CD14-positive monocyte (primary cell): ENCODE results near the gene TTLL11. TPM values are rescaled to one million over a fixed set of nuclear protein-coding genes. Genes with fewer than 3 reads are reported as not detected.
A peak's percentile ranks its signal among the peaks of the same experiment; 100 is the strongest.

ENCODE experiments used
- DNase-seq, 3 donors: peaks; one replicate each; pipeline ENCODE4 v3.0.0-alpha.2; 2011 to 2022
- H2AFZ ChIP-seq: 2 replicates; pipeline ENCODE4 v1.6.0; 2012; ENCODE audit warnings: mild to moderate bottlenecking, low read depth, low read length, inconsistent platforms; ENCODE audit not compliant: insufficient read depth, poor library complexity, severe bottlenecking
- H3K27ac ChIP-seq, 2 donors: 1 replicate in 1 of 2; 2 replicates in 1 of 2; pipeline ENCODE4 v1.5.1; 2012 to 2013; ENCODE audit warnings: low read length in 2 of 2, control low read depth in 1 of 2, inconsistent platforms in 1 of 2, low read depth in 1 of 2, mild to moderate bottlenecking in 1 of 2
- H3K27me3 ChIP-seq, 2 donors: one replicate each; pipeline versions ENCODE4 v1.6.0 to v1.6.1; 2011 to 2013; ENCODE audit warnings: low read length in 2 of 2; ENCODE audit not compliant: control insufficient read depth in 2 of 2, insufficient read depth in 2 of 2
- H3K36me3 ChIP-seq, 2 donors: replicated peaks in 1 of 2; 1 replicate in 1 of 2; 2 replicates in 1 of 2; pipeline versions ENCODE4 v1.5.1 to v1.6.1; 2012 to 2013; ENCODE audit warnings: low read length in 2 of 2, control low read depth in 1 of 2, inconsistent platforms in 1 of 2, mild to moderate bottlenecking in 1 of 2; ENCODE audit not compliant: insufficient read depth in 2 of 2, control insufficient read depth in 1 of 2
- H3K4me1 ChIP-seq, 2 donors: 1 replicate in 1 of 2; 2 replicates in 1 of 2; pipeline versions ENCODE4 v1.5.1 to v1.6.1; 2012 to 2013; ENCODE audit warnings: low read length in 2 of 2, control low read depth in 1 of 2, inconsistent platforms in 1 of 2, mild to moderate bottlenecking in 1 of 2, moderate library complexity in 1 of 2; ENCODE audit not compliant: insufficient read depth in 2 of 2, control insufficient read depth in 1 of 2
- H3K4me2 ChIP-seq: replicated peaks from 2 replicates; pipeline ENCODE3; 2012; ENCODE audit warnings: low read length, moderate library complexity, mild to moderate bottlenecking; ENCODE audit not compliant: poor library complexity, severe bottlenecking; ENCODE audit errors: extremely low read depth
- H3K4me3 ChIP-seq, 3 experiments: fragments of 200-600 bp in 1 of 3; sonication (generic) in 1 of 3; replicated peaks in 1 of 3; 1 replicate in 2 of 3; 2 replicates in 1 of 3; pipeline ENCODE4 v1.5.1; 2011 to 2013; ENCODE audit warnings: low read length in 3 of 3, mild to moderate bottlenecking in 3 of 3, control low read depth in 2 of 3, low read depth in 2 of 3, inconsistent platforms in 1 of 3, moderate library complexity in 1 of 3
- H3K79me2 ChIP-seq: 2 replicates; pipeline ENCODE4 v1.6.0; 2012; ENCODE audit warnings: mild to moderate bottlenecking, control low read depth, inconsistent platforms, low read length, moderate library complexity; ENCODE audit not compliant: insufficient read depth
- H3K9ac ChIP-seq: 2 replicates; pipeline ENCODE4 v1.6.0; 2017; ENCODE audit warnings: low read length, mild to moderate bottlenecking; ENCODE audit not compliant: insufficient read depth, poor library complexity, severe bottlenecking
- H3K9me3 ChIP-seq, 2 donors: replicated peaks in 1 of 2; 1 replicate in 1 of 2; 2 replicates in 1 of 2; pipeline versions ENCODE4 v1.5.1 to v1.6.1; 2012 to 2013; ENCODE audit warnings: low read length in 2 of 2, control low read depth in 1 of 2; ENCODE audit not compliant: control insufficient read depth in 1 of 2, insufficient read depth in 1 of 2
- H4K20me1 ChIP-seq: 2 replicates; pipeline ENCODE4 v1.6.0; 2012; ENCODE audit warnings: mild to moderate bottlenecking, low read length, control low read depth, moderate library complexity; ENCODE audit not compliant: insufficient read depth
- H3K27ac Mint-ChIP-seq, 7 donors: one replicate each; pipeline ENCODE4 v1.8.0; 2020; ENCODE audit warnings: mild to moderate bottlenecking in 7 of 7, mixed read lengths in 7 of 7, moderate library complexity in 6 of 7, inconsistent platforms in 2 of 7
- H3K27me3 Mint-ChIP-seq, 3 donors: one replicate each; pipeline ENCODE4 v1.8.0; 2021 to 2022; ENCODE audit warnings: low read depth in 3 of 3, mild to moderate bottlenecking in 3 of 3, mixed read lengths in 3 of 3, moderate library complexity in 3 of 3, inconsistent platforms in 1 of 3
- H3K36me3 Mint-ChIP-seq, 2 donors: one replicate each; pipeline ENCODE4 v1.8.0; 2020; ENCODE audit warnings: mixed read lengths in 2 of 2, inconsistent platforms in 1 of 2, mild to moderate bottlenecking in 1 of 2
- H3K4me1 Mint-ChIP-seq: one replicate; pipeline ENCODE4 v1.8.0; 2020; ENCODE audit warnings: mild to moderate bottlenecking, mixed read lengths
- H3K4me3 Mint-ChIP-seq, 2 donors: one replicate each; pipeline ENCODE4 v1.8.0; 2020; ENCODE audit warnings: mild to moderate bottlenecking in 2 of 2, mixed read lengths in 2 of 2, moderate library complexity in 1 of 2
- H3K9me3 Mint-ChIP-seq, 7 donors: one replicate each; pipeline ENCODE4 v1.8.0; 2020 to 2022; ENCODE audit warnings: mixed read lengths in 7 of 7, mild to moderate bottlenecking in 6 of 7, moderate library complexity in 6 of 7, inconsistent platforms in 2 of 7
- WGBS: methylation state at CpG from one replicate; pipeline ENCODE4 v1.1.5; 2013; ENCODE audit warnings: missing lambda C conversion rate; ENCODE audit not compliant: insufficient coverage; 5-methylcytosine and 5-hydroxymethylcytosine counted together
- intact Hi-C, 2 donors: fragments of 100-400 bp; cut with micrococcal nuclease; formaldehyde crosslinking; loops; one replicate each; pipeline versions ENCODE4 v1.15.0 to v1.15.1; 2023
- polyA plus RNA-seq, 3 donors: library from polyadenylated mRNA; depleted of rRNA in 1 of 3; unstranded in 2 of 3; stranded (reverse) in 1 of 3; fragments of 300-500 nt in 2 of 3; fragments of >200 nt in 1 of 3; fragmentation: Illumina TruSeq in 2 of 3; gene quantifications; 1 replicate in 2 of 3; 2 replicates in 1 of 3; pipeline ENCODE4 v1.2.3, GENCODE V29; 2012 to 2021
- TF ChIP-seq, protein P1 (sequence below): fragments of 200-600 bp; IDR thresholded peaks from one replicate; pipeline ENCODE4 v1.8.0; 2022; ENCODE audit warnings: antibody characterized with exemption, mild to moderate bottlenecking

Gene TTLL11
- polyA plus RNA-seq, 3 donors: 2.9 to 3.5 (median 3.1) TPM

DNA sequence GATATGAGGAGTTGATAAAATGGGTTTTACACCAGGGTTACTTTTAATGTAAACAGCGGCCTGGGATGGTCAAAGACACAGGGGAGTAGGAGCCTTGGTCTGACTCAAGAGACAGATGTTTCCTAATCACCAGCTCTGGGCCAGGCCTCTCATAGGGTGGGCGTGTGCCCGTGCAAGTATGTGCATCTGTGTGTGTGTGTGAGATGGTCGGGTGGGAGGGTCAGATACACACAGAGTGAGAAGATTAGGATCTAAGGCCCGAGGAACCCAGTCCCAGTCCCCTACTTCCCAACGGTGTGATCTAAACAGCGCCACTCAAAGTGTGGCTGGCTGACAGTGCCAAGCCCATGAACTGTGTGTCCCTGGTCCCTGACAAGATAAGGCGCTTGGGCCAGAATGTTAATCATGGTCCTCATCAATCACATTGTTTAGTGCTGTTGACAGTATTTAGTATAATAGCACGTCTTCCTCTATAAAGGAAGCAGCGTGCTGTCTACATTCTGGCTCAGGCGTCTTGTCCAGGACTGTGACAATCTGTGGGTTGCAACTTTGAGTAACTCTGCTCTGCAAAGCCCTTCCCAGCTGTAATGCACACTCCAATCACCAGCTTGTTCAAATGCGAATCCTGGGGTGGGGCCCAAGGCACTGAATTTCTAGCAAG lies 267.9 kb downstream of the TTLL11 start:
- intact Hi-C loops: no loop called here
- Histone ChIP-seq H3K4me1 (no peaks in the 10 kb centered on the region), H3K27ac (no peak overlapping the region), H3K27me3 (no peaks in the 10 kb centered on the region), H3K9me3 (no peaks in the 10 kb centered on the region), H3K36me3 (no peaks in the 10 kb centered on the region), H3K4me2 (no peak overlapping the region), H3K9ac (no peak overlapping the region), H4K20me1 (no peaks in the 10 kb centered on the region), H3K79me2 (no peaks in the 10 kb centered on the region), H2AFZ (no peak overlapping the region), H3K4me3 (no peak overlapping the region)
- TF ChIP-seq, protein P1, sequence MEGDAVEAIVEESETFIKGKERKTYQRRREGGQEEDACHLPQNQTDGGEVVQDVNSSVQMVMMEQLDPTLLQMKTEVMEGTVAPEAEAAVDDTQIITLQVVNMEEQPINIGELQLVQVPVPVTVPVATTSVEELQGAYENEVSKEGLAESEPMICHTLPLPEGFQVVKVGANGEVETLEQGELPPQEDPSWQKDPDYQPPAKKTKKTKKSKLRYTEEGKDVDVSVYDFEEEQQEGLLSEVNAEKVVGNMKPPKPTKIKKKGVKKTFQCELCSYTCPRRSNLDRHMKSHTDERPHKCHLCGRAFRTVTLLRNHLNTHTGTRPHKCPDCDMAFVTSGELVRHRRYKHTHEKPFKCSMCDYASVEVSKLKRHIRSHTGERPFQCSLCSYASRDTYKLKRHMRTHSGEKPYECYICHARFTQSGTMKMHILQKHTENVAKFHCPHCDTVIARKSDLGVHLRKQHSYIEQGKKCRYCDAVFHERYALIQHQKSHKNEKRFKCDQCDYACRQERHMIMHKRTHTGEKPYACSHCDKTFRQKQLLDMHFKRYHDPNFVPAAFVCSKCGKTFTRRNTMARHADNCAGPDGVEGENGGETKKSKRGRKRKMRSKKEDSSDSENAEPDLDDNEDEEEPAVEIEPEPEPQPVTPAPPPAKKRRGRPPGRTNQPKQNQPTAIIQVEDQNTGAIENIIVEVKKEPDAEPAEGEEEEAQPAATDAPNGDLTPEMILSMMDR: no peak
- 87% methylated on average over 8 of the region's 12 CpGs for WGBS
- Mint-ChIP-seq H3K27ac (no peak overlapping the region), H3K36me3 (no peaks in the 10 kb centered on the region), H3K4me1 (no peaks in the 10 kb centered on the region), H3K27me3 (peaks cover 2 to 6% (median 3%) of the 10 kb centered on the region in 3 donors), H3K9me3 (peaks cover 0 to 2% (median 0%) of the 10 kb centered on the region in 7 donors), H3K4me3 (no peak overlapping the region)
- DNase-seq: no peak

DNA sequence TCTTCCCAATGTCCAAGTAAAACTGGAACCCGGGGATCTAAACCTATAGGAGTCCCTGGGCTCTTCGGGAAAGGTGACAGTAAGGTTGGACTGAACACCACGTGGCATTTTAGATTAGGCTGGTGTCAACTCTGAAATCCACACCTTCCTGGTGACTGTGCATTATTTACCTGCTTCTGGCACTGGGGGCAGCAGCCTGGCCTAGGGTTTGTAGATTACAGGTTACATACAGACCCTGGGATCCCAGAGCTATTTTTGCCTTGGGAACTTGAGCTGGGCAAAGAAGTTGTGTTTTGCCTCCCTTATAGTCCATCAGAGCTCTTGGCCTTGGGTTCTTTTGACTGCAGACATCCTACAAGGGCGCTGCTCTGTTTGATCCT lies 268.5 kb downstream of the TTLL11 start:
- Histone ChIP-seq H3K79me2 (no peaks in the 10 kb centered on the region), H3K4me3 (no peak overlapping the region), H3K9me3 (no peaks in the 10 kb centered on the region), H2AFZ (no peak overlapping the region), H3K27me3 (no peaks in the 10 kb centered on the region), H3K27ac (no peak overlapping the region), H3K4me2 (no peak overlapping the region), H4K20me1 (no peaks in the 10 kb centered on the region), H3K9ac (no peak overlapping the region), H3K36me3 (no peaks in the 10 kb centered on the region), H3K4me1 (no peaks in the 10 kb centered on the region)
- intact Hi-C loops: no loop called here
- Mint-ChIP-seq H3K36me3 (no peaks in the 10 kb centered on the region), H3K4me1 (peaks cover 3% of the 10 kb centered on the region), H3K27ac (peak overlapping the region in 1 of 7 donors; percentile 15), H3K27me3 (peaks cover 2 to 5% (median 3%) of the 10 kb centered on the region in 3 donors), H3K4me3 (no peak overlapping the region), H3K9me3 (peaks cover 0 to 2% (median 0%) of the 10 kb centered on the region in 7 donors)
- 75% methylated on average over 4 of the region's 4 CpGs for WGBS
- DNase-seq: no peak
- TF ChIP-seq, protein P1: no peak
